Uterus (tissue), 2 donors: ENCODE data around the gene MAEA.

ENCODE experiments used
- POLR2A ChIP-seq, 2 donors: fragments of 450-650 bp; IDR thresholded peaks; one replicate each; pipeline ENCODE4 v1.6.1; 2016; ENCODE audit warnings: antibody characterized with exemption in 2 of 2, mild to moderate bottlenecking in 1 of 2, moderate library complexity in 1 of 2
- TF ChIP-seq, protein P1 (sequence below), 4 experiments: fragments of 200-600 bp in 2 of 4; fragments of 450-650 bp in 2 of 4; sonication (generic) in 2 of 4; IDR thresholded peaks; one replicate each; pipeline ENCODE4 v1.5.1; 2016 to 2019; ENCODE audit warnings: antibody characterized with exemption in 4 of 4, mild to moderate bottlenecking in 2 of 4, moderate library complexity in 1 of 4

DNA sequence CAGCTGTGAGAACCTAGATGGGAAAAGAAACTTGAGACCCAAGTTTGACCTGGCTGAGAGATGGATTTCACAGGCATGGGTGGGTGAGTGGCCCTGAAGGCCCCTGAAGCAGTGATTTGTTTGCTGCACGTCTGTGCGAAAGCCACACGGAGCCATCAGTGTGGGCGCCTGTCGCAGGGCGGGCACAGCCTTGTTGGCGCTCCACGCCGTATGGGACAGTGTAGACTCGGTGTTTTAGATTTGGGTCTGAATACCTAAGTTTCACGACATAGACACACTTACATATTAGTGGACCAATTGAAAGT is 35.4 kb downstream of the MAEA start:
- TF ChIP-seq, protein P1, sequence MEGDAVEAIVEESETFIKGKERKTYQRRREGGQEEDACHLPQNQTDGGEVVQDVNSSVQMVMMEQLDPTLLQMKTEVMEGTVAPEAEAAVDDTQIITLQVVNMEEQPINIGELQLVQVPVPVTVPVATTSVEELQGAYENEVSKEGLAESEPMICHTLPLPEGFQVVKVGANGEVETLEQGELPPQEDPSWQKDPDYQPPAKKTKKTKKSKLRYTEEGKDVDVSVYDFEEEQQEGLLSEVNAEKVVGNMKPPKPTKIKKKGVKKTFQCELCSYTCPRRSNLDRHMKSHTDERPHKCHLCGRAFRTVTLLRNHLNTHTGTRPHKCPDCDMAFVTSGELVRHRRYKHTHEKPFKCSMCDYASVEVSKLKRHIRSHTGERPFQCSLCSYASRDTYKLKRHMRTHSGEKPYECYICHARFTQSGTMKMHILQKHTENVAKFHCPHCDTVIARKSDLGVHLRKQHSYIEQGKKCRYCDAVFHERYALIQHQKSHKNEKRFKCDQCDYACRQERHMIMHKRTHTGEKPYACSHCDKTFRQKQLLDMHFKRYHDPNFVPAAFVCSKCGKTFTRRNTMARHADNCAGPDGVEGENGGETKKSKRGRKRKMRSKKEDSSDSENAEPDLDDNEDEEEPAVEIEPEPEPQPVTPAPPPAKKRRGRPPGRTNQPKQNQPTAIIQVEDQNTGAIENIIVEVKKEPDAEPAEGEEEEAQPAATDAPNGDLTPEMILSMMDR (IDR thresholded peaks at IDR 0.05) = no peak
- no peak for TF ChIP-seq POLR2A (IDR thresholded peaks at IDR 0.05)
